Inflammatory macrophage treated with lipopolysaccharide for 1 hour (primary cell): ENCODE data around the gene FAM219A.

Experiments used
- DNase-seq, 2 donors: peaks; one replicate each; pipeline ENCODE4 v3.0.0-alpha.2; 2020 to 2022

Gene FAM219A

GRCh38 chr9:34398875-34399274, 59.5 kb downstream of the FAM219A start:
- DNase-seq, result no peak

DNA sequence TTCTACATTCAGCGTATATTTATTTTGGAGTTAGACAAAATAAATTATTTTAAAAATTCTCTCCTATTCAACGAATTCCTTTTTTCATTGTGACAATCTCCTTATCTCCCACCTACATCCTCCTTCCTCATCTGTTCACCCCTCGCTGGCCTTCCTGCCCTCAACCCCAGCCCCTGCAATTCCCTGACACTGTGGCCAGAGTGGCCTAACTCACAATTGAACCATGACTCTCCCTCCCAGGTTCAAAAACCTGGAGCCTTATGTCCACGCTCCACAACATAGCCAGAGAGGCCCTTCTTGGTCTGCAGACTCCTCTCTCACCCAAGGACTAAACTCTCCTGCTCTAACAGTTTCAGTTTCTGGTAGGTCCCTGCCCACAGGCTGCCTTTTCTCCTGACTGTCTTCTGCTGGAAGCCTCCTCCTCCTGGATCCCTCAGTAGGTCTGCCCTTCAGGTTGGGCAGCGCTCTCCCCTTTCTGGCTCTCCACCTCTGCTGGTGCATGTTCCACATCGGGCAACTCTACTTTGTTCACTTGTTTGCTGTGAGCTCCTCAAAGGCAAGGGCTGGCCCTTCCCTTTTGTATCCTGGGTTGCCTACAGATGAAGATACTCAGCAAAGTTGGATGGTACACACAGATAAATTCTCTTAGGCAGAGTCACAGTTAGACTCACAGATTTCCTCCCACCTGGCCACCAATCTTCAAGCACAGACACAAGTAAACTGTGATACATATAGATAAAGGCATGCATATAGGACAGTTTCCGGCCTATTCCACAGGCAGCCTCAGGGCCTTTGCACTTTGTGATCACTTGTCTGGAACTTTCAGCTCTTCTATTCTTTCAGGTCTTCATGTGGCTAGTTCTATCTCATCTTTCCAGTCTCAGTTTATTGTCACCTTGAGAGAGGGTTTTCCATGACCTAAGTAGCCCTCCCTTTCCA, 61.8 kb downstream of the FAM219A start:
- no peak for DNase-seq

GRCh38 chr9:34392511-34392910, 65.9 kb downstream of the FAM219A start:
- DNase-seq, result no peak

GRCh38 chr9:34387239-34387638, 71.1 kb downstream of the FAM219A start:
- no peak for DNase-seq

- DNase-seq, result no peak
These were observed 71.7 kb downstream of the FAM219A start for GRCh38 chr9:34386656-34387055.

- no peak for DNase-seq
These were observed 72.7 kb downstream of the FAM219A start for GRCh38 chr9:34385561-34386230.

- peak in 1 of 2 donors; percentile 11 for DNase-seq
These were observed 73.8 kb downstream of the FAM219A start for GRCh38 chr9:34384368-34385165.

DNA sequence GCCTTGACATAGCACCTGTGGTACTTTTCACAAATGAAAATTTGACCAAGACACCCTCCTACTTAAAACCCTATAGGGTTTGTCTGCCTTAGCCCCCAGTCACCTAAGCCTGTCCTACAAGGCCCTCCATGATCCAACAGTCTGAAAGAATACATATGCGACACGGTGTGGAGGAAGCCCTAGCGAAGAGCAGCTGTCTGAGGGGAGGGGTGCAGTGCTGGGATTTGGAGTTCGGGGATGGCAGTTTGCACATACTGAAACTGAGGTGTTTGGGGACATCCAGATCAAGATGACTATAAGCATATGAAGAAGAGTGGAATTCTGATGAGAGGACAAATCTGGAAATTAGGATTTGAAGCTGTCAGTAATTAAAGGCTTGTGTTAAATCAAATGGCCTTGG, 74.5 kb downstream of the FAM219A start:
- no peak for DNase-seq

GRCh38 chr9:34382879-34383278, 75.5 kb downstream of the FAM219A start:
- DNase-seq, result no peak

- DNase-seq, result no peak
These were observed 76.3 kb downstream of the FAM219A start for GRCh38 chr9:34382054-34382453.

GRCh38 chr9:34381323-34381722, 77.0 kb downstream of the FAM219A start:
- DNase-seq, result no peak

GRCh38 chr9:34380511-34381315, 77.7 kb downstream of the FAM219A start:
- peak; percentile 60 to 79 for DNase-seq

- DNase-seq, result no peak
These were observed 78.3 kb downstream of the FAM219A start for GRCh38 chr9:34380034-34380510.

- DNase-seq, result peak; percentile 67 to 96
These were observed 78.9 kb downstream of the FAM219A start for GRCh38 chr9:34379334-34380033.

- DNase-seq, result no peak
These were observed 79.9 kb downstream of the FAM219A start for GRCh38 chr9:34378376-34379060.

DNA sequence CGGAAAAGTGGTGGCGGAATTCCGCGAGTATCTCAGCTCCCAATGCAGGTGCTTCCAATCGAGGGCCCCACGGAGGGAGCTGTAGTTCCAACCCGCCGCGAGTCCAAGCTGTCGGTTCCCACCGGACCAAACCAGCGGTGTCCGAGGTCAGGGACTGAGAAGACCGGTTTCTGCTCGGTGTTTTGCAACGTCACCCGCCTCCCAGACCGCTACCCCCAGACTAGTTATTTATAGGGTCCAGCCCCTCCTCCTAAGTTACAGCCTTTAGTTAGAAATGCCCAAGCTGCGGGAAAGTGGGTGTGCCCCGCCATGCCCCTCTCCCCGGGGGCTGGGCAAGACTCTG, 81.0 kb downstream of the FAM219A start:
- no peak for DNase-seq

DNA sequence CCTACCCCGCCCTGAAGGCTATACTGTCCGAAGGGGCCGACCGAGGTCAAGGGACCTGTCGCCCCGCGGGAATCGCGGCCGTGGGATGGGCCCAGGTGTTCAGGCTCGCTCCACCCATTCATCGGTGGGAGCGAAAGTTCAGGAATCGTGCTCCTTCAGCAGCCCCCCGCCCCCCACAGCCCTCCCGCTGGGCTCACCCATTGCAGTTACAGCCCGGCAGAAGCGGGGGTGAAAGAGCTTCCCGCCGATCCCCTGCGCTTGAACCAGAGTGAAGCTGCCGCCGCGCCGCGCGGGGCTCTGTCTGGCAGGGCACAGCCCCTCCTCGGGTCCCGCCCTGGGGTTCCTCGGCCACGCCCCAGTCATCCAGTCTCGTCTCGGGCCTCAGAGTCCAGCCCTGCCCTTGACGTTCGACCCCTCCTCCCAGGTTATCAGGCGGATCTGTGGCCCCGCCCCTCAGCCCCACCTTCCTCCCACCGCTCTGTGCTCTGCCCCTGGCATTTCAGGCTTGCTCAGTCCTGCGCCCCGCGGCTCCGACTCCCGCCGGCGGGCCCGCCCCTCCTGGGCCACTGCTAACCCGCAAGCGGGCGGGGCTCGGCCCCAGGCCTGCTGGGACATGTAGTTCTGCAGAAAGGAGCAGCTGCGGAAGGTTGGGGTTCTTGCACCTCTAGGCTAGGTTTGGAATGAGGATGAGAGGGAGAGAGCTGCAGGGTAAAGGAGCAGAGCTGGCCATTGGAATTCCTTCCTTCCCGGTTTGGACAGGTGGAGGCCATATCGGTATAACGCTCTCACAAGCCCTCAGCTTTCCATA, 81.6 kb downstream of the FAM219A start, which contains the start of gene MYORG:
TSS of gene MYORG (minus strand) at position 303 of the 808 bp plus-strand sequence. CDS start 3,955 bp downstream, outside the sequence.
- DNase-seq, result peak; percentile 87 to 93

GRCh38 chr9:34375901-34376595, 82.3 kb downstream of the FAM219A start:
- no peak for DNase-seq

DNA sequence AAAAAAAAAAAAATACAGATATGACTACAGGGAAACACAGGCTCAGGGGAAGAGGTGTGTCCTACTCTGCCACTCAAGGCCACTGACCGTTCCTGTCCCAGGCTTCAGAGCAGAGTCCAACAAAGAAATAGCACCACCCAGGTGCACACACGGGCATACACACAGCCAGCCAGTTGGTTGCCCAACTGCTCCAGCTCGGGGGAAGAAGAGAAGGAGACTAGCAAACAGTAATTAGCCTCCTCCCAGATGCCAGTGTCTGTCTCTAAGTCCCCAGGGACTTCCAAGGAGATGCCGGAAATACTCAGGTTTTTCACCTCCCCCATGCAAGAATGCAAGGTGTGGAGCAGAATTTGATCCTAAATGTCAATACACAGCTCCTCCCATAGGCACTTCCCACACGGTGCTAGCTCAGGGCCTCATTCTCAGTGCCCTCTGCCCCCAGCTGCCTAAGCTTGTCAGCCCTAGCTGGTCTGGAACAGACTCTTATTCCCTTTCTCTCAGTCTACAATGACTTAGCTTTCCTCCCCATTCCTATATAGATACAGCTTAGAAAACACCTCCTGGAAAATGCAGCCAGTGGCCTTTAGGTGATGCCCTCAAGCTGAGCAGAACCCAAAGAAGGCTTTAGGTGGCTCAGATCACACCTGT, 83.3 kb downstream of the FAM219A start:
- DNase-seq, result no peak
